Measurements from ENCODE around the gene SPDYE17.
"Not testable (repeated sequence)": the region's sequence is repeated elsewhere in the genome, so short reads cannot be mapped to it uniquely, and the experiment has no call there.

The SPDYE17 gene

DNA sequence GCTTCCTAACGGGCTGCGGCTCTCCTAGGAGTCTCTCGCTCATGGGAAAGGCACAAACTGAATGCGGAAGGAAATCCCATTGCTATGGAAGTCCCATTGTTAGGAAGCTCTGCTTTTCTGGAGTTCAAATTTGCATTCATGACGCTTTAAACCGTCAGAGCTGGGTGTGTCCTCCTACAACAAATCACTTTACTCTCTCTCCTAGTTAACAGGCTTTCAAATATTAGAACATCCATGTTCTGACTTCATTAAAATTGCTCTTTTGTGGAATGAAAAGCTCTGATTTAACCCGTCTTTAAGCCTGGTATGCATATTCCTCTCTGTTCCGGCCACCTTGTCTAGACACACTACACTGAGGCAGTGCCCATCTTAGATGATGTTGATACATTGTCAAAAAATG lies at the start of gene SPDYE17:
TSS of gene SPDYE17 (minus strand) at position 101 of the 400 bp plus-strand sequence. CDS start 1,791 bp downstream, outside the sequence.
- DNase-seq = not testable (repeated sequence)

DNA sequence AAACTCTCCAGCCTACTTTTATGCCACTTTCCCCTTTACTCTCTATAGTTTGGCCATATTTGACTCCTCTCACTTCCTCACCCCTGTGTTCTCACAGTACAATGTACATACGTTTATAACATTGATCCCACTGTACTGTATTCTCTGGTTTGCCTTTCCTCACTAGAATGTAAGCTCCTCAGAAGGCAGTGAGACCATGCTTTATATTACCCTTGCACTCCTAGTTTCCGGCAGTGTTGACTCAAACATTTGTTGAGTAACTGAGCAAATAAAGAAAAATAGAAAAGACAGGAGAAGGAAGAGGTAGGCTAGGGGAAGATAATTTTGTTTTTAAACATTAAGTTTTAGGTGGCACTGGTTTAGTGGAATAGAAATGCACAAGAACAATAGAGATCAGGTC lies 48.1 kb upstream of the SPDYE17 start:
- not testable (repeated sequence) for DNase-seq

- DNase-seq = not testable (repeated sequence)
These were observed 47.5 kb upstream of the SPDYE17 start for GRCh38 chr7:77079624-77080023.

DNA sequence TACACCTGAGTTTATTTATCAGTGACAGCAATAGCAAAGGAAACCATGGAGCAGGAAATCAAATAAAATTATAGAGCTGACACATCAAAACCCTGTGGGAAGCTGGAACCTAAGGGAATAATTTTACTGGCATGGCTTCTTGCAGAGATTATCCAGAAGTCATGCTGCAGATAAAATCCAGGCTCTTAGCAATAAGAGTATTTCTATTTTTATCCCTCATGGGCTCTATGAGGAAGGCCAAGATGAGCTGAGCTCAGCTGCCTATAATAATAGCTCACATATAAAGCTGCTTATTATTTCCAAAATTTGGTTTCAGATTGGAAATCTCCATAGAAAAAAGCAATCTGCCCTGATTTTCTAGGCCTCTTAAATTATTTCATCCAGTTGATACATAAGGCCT lies 47.0 kb upstream of the SPDYE17 start:
- not testable (repeated sequence) for DNase-seq

- DNase-seq = not testable (repeated sequence)
These were observed 44.9 kb upstream of the SPDYE17 start for GRCh38 chr7:77077060-77077459.

- DNase-seq = not testable (repeated sequence)
These were observed 42.7 kb upstream of the SPDYE17 start for GRCh38 chr7:77074786-77075396.

GRCh38 chr7:77071108-77071507 lies 38.9 kb upstream of the SPDYE17 start:
- DNase-seq = not testable (repeated sequence)

DNA sequence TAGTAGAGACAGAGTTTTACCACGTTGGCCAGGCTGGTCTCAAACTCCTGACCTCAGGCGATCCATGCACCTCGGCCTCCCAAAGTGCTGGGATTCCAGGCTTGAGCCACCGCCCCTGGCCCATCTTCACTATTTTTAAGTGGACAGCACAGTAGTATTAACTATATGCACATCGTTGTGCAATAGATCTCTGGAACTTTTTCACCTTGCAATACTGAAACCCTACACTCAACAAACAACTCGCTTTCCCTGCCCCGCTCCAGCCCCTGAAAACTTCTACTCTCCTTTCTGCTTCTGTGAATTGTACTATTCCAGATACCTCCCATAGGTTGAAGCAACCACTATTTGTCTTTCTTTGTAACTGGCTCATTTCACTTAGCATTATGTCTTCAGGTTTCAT lies 33.7 kb upstream of the SPDYE17 start:
- DNase-seq = not testable (repeated sequence)

DNA sequence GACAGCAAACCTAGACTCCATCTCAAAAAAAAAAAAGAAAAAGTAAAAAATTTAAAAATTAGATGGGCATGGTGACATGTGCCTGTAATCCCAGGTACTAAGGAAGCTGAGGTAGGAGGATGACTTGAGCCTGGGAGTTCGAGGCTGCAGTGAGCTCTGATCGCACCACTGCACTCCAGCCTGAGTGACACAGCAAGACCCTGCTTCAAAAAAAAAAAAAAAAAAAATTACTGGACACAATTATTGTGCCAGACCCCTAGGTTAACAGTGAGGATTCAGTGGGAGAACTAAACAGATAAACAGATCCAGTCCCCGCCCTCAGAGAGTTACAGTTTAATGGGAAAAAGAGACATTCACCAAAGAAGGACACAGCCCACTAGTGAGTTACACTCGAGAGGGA lies 31.6 kb upstream of the SPDYE17 start:
- DNase-seq = not testable (repeated sequence)

DNA sequence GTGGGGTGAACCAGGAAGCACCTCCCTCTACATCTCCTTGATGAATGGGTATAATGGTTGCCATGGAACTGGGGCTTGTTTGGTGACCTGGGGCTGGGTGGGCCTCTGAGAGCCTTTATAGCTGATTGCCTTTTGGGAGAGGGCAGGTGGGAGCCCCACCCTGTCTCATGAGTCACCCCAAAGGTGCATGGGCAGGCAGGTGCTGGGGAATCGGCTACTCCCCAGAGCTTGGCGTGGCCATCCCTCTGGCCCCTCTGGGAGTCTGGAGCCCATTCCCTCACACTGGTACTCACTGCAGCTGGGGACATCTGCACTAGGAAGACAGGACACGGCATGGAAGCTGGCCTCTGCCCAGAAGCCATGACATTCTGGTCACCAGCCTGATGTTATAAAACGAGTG lies 30.4 kb upstream of the SPDYE17 start, which contains the start of gene SPDYE18:
TSS of gene SPDYE18 (minus strand) at position 2 of the 400 bp plus-strand sequence. CDS start 2,046 bp downstream, outside the sequence.
- not testable (repeated sequence) for DNase-seq

DNA sequence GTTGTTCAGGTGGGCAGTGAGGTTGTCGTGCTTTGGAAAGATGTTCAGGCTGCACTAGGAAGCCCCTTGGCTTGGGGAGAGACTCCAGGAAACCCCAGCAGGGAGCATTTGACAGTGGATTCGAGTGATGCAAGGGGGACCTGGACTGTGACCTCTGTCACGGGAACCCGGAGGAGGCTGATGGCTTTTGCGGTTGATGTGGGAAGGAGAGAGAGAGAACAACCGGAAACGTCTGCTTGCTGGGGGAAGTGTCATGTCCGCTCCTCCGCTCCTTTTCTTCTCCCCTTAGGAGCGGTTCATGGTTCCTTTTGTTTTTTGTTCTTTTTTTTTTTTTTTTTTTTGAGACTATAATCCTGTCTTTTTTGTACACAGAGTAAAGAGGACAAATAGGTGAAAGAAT lies 5.8 kb downstream of the SPDYE17 start:
- not testable (repeated sequence) for DNase-seq

- not testable (repeated sequence) for DNase-seq
These were observed 22.0 kb downstream of the SPDYE17 start for GRCh38 chr7:77010074-77010680.

- not testable (repeated sequence) for DNase-seq
These were observed 24.2 kb downstream of the SPDYE17 start for GRCh38 chr7:77008000-77008399.

DNA sequence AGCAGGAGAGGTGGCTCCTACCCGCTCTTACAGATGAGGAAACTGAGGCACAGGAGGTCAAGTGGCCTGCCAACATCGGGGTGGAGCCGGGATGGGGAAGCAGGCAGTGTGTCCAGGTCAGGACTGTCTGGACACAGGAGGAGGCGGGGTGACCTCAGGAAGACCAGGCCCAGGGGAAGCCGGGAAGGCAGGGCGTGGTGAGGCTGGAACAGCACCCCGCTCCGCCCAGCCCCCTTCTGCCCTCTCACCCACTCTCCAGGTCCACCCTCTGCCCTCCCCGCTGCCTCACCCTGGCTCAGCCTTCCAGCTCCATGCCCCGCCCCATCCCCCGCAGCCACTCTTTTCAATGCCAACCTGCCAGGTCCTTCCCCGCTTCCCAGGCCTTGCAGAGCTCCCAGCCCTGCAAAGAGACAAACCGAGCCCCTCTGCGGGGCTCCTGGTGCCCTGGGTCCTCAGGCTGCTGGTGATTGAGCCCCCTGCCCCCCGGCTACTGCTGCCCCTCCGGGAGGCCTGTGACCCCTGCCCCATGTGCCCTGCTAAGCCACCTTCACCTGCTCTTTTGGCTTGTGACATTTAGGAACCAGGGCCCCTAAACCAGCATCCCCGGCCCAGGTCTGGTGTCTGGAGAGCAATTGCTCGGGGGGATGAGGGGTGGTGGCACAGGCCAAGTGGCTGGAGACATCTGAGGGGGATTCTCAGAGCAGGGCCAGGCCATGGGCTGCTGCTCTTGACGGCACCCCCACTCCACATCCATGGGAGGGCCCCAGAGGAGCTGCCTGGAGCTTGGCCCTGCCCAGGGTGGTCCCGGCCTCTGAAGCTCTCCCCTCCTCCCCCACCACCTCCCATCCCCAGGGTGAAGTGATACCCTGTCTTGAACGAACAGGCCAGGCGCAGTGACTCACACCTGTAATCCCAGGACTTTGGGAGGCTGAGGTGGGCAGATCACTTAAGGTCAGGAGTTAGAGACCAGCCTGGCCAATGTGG lies 25.7 kb downstream of the SPDYE17 start:
- not testable (repeated sequence) for DNase-seq

DNA sequence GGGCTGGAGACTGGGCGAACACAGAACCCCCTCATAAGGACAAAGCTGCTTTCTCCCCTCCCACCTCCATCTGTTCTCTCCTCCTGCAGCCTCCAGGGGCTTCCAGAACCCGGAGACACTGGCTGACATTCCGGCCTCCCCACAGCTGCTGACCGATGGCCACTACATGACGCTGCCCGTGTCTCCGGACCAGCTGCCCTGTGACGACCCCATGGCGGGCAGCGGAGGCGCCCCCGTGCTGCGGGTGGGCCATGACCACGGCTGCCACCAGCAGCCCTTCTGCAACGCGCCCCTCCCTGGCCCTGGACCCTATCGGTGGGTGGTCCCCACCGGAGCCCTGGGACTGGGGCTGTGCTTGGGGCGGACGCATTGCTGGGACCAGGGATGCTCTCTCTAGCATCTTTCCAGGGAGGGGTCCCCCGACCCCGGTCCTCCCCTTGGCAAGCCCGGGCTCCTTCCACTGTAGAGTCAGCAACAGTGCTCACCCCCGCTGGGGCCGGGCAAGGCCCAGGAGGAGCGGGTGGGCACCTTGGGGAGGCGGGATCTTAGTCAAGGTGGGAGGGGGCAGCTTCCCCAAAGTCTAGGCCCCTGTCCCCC lies 26.6 kb downstream of the SPDYE17 start:
- DNase-seq = not testable (repeated sequence)

DNA sequence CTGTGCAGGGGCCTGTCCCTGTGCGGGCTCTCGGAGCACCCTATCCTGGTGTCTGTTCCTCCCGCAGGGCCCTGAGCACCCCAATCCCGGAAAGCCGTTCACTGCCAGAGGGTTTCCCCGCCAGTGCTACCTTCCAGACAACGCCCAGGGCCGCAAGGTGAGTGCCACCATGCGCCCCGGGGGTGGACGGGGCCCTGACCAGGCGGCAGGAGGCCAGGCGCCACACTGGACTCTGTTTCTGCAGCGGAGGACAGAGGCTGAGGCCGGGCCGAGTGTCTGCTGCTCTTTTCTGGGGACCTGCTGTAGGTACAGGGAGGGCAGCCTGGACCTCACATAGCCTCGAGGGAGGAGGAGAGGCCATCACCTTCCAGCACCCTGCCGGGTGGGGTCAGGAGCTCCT lies 28.0 kb downstream of the SPDYE17 start:
- not testable (repeated sequence) for DNase-seq

GRCh38 chr7:77003241-77003640 lies 28.9 kb downstream of the SPDYE17 start:
- DNase-seq = not testable (repeated sequence)

DNA sequence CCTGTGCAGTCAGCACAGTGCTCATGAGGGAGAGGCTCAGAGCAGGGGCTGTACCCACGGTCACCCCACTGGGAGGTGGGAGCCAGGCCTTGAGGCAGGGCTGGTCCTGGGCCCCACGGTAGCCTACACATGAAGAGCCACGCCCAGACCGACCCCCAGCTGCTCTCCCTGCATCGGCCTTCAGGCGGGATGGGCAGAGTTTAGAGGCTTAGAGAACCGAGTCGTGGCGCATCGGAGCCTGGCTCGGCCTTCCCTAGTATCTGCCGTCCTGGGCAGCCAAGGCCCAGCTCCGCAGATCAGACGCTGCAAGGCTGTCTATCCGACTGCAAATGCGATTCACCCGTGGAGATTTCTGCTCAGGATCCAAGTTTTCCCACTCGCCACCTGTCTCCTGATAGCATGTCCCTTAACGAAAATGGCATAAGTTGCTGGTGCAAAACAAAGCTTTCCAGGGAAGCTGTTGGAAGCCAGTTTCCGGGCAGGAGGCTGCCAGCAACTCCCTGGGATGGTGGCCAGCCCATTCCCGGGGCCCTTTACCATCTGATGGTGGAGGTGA lies 29.4 kb downstream of the SPDYE17 start:
- not testable (repeated sequence) for DNase-seq

GRCh38 chr7:77002104-77002503 lies 30.1 kb downstream of the SPDYE17 start:
- not testable (repeated sequence) for DNase-seq

GRCh38 chr7:76999474-77000107 lies 32.6 kb downstream of the SPDYE17 start:
- not testable (repeated sequence) for DNase-seq

DNA sequence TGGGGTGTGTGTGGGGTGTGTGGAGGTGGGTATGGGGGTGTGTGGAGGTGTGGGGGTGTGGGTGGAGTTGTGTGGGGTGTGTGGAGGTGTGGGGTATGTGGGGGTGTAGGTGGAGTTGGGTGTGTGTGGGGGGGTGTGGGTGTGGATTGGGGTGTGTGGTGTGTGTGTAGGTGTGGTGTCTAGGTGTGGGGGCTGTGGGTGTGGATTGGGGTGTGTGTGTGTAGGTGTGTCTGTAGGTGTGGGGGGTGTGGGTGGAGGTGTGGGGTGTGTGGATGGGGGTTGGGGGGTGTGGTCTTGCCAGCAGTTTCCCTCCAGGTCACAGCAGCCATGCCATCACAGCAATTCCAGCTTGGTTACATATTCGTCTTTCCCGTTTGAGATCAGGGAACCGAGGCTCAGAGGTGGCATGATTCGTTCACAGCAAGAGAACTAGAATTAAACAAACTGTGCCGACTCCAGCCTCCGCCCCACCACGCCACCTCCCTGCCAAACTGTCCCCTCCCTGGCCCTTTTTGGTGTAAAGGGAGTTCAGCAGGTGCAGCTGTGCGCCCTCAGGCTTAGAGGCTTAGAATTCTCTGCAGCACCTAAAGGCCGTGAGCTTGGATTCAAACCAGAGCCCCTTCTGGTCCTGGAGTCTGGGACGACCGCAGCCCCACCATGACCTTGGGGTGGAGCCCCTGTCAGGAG lies 33.3 kb downstream of the SPDYE17 start:
- peak; percentile 14 for DNase-seq
